NT2/D1 (cell line): ENCODE data around the gene EAF2.

Experiments
- DNase-seq: peaks from one replicate; pipeline ENCODE4 v3.0.0-alpha.2; 2011; ENCODE audit warnings: low read depth, low spot score
- H3K27me3 ChIP-seq: 2 replicates; pipeline ENCODE4 v1.6.0; 2011; ENCODE audit warnings: mild to moderate bottlenecking; ENCODE audit not compliant: insufficient read length, insufficient read depth
- H3K36me3 ChIP-seq: 2 replicates; pipeline ENCODE4 v1.6.1; 2011; ENCODE audit warnings: mild to moderate bottlenecking, low read length, mixed read lengths; ENCODE audit not compliant: insufficient read depth, insufficient read length
- H3K4me1 ChIP-seq: 2 replicates; pipeline ENCODE4 v1.5.1; 2011; ENCODE audit not compliant: insufficient read depth, insufficient read length
- H3K4me3 ChIP-seq: 2 replicates; pipeline ENCODE4 v1.5.1; 2011; ENCODE audit warnings: low read depth; ENCODE audit not compliant: insufficient read length
- H3K9ac ChIP-seq: 2 replicates; pipeline ENCODE4 v1.6.0; 2011; ENCODE audit warnings: low read depth; ENCODE audit not compliant: insufficient read length
- H3K9me3 ChIP-seq: 2 replicates; pipeline ENCODE4 v1.5.1; 2011; ENCODE audit warnings: mild to moderate bottlenecking, low read length; ENCODE audit not compliant: insufficient read depth
- SUZ12 ChIP-seq: IDR thresholded peaks from 2 replicates; pipeline ENCODE4 v1.6.1; 2011; ENCODE audit not compliant: insufficient read length, insufficient read depth; ENCODE audit errors: extremely low read depth
- YY1 ChIP-seq: IDR thresholded peaks from 2 replicates; pipeline ENCODE4 v1.6.1; 2011; ENCODE audit not compliant: insufficient read length, insufficient read depth
- ZNF274 ChIP-seq: IDR thresholded peaks from 2 replicates; pipeline ENCODE4 v1.6.1; 2011; ENCODE audit warnings: mild to moderate bottlenecking, low read depth, low read length

EAF2 gene

DNA sequence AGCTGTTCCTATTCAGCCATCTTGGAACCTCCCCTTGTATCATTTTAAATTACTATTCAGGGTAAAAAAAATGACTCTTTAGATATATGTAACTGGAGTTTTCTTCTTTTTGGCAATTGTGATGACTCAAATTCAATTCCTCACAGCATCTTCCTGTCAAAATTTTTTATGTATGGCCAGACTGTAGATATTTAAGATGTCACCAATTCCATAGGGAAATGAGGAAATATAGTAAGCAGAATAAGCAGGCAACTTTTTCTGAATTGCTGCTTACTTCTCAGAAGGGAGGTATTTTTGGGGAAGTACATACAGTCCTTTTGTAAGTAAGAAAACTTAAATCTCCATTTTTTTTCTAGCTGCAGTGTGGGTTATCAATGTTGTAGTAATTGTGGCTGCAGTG, 28.8 kb downstream of the EAF2 start:
- peaks cover 17% of the 10 kb centered on the region for H3K9me3 ChIP-seq
- TF ChIP-seq YY1 (no peak), SUZ12 (no peak), ZNF274 (no peak)
- H3K36me3 ChIP-seq, result no peaks in the 10 kb centered on the region
- no peak overlapping the region for H3K4me3 ChIP-seq
- no peak overlapping the region for H3K9ac ChIP-seq
- no peaks in the 10 kb centered on the region for H3K27me3 ChIP-seq
- DNase-seq, result no peak
- no peaks in the 10 kb centered on the region for H3K4me1 ChIP-seq

DNA sequence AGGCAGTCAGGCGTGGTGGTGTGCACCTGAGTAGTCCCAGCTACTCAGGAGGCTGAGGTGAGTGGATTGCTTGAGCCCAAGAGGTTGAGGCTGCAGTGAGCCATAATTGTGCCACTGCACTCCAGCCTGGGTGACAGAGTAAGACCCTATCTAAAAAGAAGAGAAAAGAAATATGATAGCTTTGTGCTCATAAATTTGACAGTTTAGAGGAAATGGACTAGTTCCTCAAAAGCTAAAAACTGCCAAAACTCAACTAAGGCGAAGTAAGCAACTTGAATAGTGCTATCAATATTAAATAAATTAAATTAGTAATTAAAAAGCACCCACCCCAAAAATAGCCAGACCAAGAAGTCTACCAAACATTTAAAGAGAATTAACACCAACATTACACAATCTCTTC, 34.7 kb downstream of the EAF2 start:
- Histone ChIP-seq H3K36me3 (no peaks in the 10 kb centered on the region), H3K9me3 (no peaks in the 10 kb centered on the region), H3K27me3 (no peaks in the 10 kb centered on the region), H3K4me1 (no peaks in the 10 kb centered on the region), H3K9ac (no peak overlapping the region), H3K4me3 (no peak overlapping the region)
- TF ChIP-seq SUZ12, result no peak
- no peak for TF ChIP-seq ZNF274
- no peak for TF ChIP-seq YY1
- DNase-seq, result no peak

DNA sequence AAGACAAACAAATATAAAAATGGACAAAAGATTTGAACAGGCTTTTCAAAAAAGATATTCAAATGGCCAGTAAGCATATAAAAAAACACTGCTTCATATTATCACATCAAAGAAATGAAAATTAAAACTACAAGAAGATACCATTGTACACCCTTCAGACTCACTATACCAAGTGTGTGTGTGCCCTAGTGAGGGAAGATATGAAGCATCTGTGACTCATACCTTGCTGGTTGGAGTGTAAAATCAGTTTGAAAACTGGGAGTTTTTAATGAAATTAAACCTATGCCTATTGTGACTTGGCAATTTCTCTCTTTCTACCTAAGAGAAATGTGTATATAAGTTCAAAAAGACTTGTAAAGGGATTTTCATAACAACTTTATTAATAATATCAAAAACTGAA, 35.7 kb downstream of the EAF2 start:
- no peaks in the 10 kb centered on the region for H3K36me3 ChIP-seq
- no peak for TF ChIP-seq YY1
- TF ChIP-seq SUZ12, result no peak
- TF ChIP-seq ZNF274, result no peak
- no peak for DNase-seq

DNA sequence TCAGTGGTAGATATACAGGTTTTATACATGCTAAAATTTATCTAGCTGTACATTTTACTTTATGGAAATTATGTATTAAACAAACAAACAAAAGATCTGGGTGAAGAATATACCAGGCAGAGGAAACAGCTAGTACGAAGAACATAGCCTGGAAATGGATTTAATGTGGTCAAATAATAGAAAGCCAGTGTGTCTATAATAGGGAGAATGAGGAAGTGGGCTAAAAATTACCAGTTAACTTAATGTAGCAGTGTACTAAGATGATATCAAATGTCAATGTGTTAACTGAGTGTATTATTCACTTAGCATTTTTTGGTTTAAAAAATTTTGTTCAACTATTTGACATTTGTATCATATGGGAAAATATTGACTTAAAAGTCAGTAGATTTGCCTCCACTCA, 36.4 kb downstream of the EAF2 start:
- H3K4me3 ChIP-seq, result no peak overlapping the region
- H3K27me3 ChIP-seq, result no peaks in the 10 kb centered on the region
- no peaks in the 10 kb centered on the region for H3K36me3 ChIP-seq
- no peak overlapping the region for H3K9ac ChIP-seq
- H3K4me1 ChIP-seq, result no peaks in the 10 kb centered on the region
- DNase-seq, result no peak
- TF ChIP-seq ZNF274 (no peak), SUZ12 (no peak), YY1 (no peak)
- no peaks in the 10 kb centered on the region for H3K9me3 ChIP-seq

More for the DNA sequence above, 35.7 kb downstream of the EAF2 start:
- no peak overlapping the region for H3K4me3 ChIP-seq
- no peaks in the 10 kb centered on the region for H3K4me1 ChIP-seq
- H3K9ac ChIP-seq, result no peak overlapping the region
- no peaks in the 10 kb centered on the region for H3K9me3 ChIP-seq
- no peaks in the 10 kb centered on the region for H3K27me3 ChIP-seq

DNA sequence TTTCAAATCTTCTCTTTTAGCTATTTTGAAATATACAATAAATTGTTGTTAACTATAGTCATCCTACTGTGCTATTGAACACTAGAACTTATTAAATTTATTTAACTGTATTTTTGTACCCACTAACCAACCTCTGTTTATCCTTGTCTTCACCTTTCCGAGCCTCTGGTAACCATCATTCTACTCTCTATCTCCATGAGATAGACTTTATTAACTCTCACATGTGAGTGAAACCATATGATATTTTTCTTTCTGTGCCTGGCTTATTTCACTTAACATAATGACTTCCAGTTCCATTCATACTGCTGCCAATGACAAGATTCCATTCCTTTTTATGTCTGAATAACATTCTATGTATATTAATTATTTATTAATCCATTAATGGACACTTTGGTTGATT, 43.4 kb downstream of the EAF2 start:
- Histone ChIP-seq H3K4me1 (no peaks in the 10 kb centered on the region), H3K9me3 (no peaks in the 10 kb centered on the region), H3K36me3 (no peaks in the 10 kb centered on the region), H3K4me3 (no peak overlapping the region), H3K9ac (no peak overlapping the region), H3K27me3 (no peaks in the 10 kb centered on the region)
- TF ChIP-seq ZNF274 (no peak), YY1 (no peak), SUZ12 (no peak)
- DNase-seq, result no peak

DNA sequence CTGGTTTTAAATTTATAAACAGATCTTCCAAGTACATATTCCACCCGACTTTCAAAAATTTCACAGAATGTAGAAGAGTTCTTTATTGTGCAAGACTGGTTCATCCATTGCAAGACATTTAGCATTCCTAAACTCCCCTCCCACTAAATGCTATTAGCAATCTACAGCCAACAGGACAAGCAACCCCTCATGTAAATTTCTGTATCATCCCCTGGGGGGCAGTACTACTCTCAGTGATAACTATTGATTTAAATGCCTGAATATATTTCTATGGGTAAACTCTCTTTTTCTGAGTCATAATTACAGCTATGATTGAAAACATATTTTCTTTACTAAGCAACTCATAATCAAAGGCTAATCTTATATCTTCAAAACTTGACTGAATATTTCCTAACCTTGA, 48.5 kb downstream of the EAF2 start:
- DNase-seq, result no peak
- Histone ChIP-seq H3K9me3 (no peaks in the 10 kb centered on the region), H3K27me3 (no peaks in the 10 kb centered on the region), H3K4me1 (no peaks in the 10 kb centered on the region), H3K9ac (no peak overlapping the region), H3K4me3 (no peak overlapping the region), H3K36me3 (no peaks in the 10 kb centered on the region)
- no peak for TF ChIP-seq ZNF274
- TF ChIP-seq YY1, result no peak
- TF ChIP-seq SUZ12, result no peak

DNA sequence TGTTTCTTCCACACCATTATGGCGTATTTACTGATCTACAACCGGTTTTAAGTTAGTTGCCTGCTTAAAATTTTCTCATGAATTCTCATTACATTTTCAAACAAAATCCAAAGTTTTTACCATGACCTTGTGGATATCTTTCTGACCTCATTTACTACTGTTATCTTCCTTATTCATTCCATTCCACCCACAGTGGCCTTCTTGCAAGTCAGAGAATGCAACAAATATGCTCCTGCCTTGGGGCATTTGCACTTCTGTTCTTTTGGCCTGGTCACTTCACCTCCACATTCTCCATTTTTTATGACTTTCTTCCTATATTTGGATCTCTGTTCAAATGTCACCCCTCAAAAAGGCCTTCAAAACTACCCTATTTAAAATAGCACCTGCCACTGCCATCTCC, 50.4 kb downstream of the EAF2 start:
- no peaks in the 10 kb centered on the region for H3K9me3 ChIP-seq
- no peaks in the 10 kb centered on the region for H3K36me3 ChIP-seq
- H3K4me1 ChIP-seq, result no peaks in the 10 kb centered on the region
- DNase-seq, result no peak
- TF ChIP-seq SUZ12, result no peak
- TF ChIP-seq YY1, result no peak
- TF ChIP-seq ZNF274, result no peak
- H3K27me3 ChIP-seq, result no peaks in the 10 kb centered on the region
- H3K4me3 ChIP-seq, result no peak overlapping the region
- no peak overlapping the region for H3K9ac ChIP-seq
